Muscle of leg (tissue), 11 donors: Measurements from ENCODE around the gene HIC1. TPM values are rescaled to one million over a fixed set of nuclear protein-coding genes. Genes with fewer than 3 reads are reported as not detected.
A peak's percentile ranks its signal among the peaks of the same experiment; 100 is the strongest.

Experiments used
- DNase-seq: peaks from one replicate; pipeline ENCODE4 v3.0.0; 2013
- H3K27ac ChIP-seq: one replicate; pipeline ENCODE4 v1.5.1; 2013; ENCODE audit warnings: mild to moderate bottlenecking, low read length, control low read depth
- H3K27me3 ChIP-seq: one replicate; pipeline ENCODE4 v1.6.1; 2013; ENCODE audit warnings: low read length; ENCODE audit not compliant: control insufficient read depth, insufficient read depth
- H3K36me3 ChIP-seq: one replicate; pipeline ENCODE4 v1.6.1; 2013; ENCODE audit warnings: low read length; ENCODE audit not compliant: control insufficient read depth, insufficient read depth
- H3K4me1 ChIP-seq: one replicate; pipeline ENCODE4 v1.6.1; 2013; ENCODE audit warnings: low read length; ENCODE audit not compliant: control insufficient read depth, insufficient read depth
- H3K4me3 ChIP-seq: one replicate; pipeline ENCODE4 v1.5.1; 2013; ENCODE audit warnings: low read length, control low read depth
- H3K9me3 ChIP-seq: replicated peaks from 2 replicates; pipeline ENCODE4 v1.6.1; 2013; ENCODE audit warnings: low read depth, low read length; ENCODE audit not compliant: control insufficient read depth
- WGBS: methylation state at CpG from one replicate; pipeline ENCODE4 v1.1.5; 2013; ENCODE audit warnings: missing lambda C conversion rate; ENCODE audit not compliant: insufficient coverage; 5-methylcytosine and 5-hydroxymethylcytosine counted together
- polyA plus RNA-seq, 8 donors: library from polyadenylated mRNA; unstranded; fragments of 120-200 nt; gene quantifications; one replicate each; pipeline versions ENCODE4 v1.2.1 to v1.2.3, GENCODE V29; 2013; ENCODE audit warnings: inconsistent platforms in 1 of 8, low replicate concordance in 1 of 8; ENCODE audit not compliant: insufficient read length in 8 of 8, insufficient read depth in 1 of 8
- total RNA-seq: library from RNA; stranded (reverse); fragments of 120-200 nt; gene quantifications from one replicate; pipeline ENCODE4 v1.2.4, GENCODE V29; 2013

Gene HIC1
- total and polyA plus RNA-seq, 9 donors, result 28.1 to 60.4 (median 43.3) TPM

DNA sequence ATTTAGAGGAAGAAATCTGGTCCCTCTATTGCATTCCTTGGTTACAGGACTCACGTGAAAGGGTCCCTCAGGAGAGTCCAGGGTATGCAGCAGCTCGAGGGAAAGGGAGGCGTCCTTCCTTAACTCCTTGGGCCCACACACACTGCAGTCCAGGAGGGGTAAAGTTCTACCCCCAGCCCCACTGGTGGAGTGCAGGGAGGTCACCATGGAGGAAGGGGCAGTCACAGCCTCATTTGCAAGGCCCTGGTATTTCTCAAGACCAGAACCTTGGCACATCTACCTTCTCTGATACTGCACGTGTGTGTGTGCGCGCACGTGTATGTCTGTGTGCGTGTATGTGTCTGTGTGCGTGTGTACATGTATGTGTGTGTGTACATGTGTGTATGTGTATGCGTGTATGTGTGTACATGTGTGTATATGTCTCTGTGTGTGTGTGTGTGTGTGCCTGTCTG, 11.1 kb downstream of the HIC1 start:
- Histone ChIP-seq H3K4me1 (peaks cover 85% of the 10 kb centered on the region), H3K27me3 (no peaks in the 10 kb centered on the region), H3K36me3 (peaks cover 66% of the 10 kb centered on the region), H3K4me3 (no peak overlapping the region), H3K27ac (peak overlapping the region; percentile 78), H3K9me3 (no peaks in the 10 kb centered on the region)
- 82% methylated on average over 6 of the region's 10 CpGs for WGBS
- no peak for DNase-seq

DNA sequence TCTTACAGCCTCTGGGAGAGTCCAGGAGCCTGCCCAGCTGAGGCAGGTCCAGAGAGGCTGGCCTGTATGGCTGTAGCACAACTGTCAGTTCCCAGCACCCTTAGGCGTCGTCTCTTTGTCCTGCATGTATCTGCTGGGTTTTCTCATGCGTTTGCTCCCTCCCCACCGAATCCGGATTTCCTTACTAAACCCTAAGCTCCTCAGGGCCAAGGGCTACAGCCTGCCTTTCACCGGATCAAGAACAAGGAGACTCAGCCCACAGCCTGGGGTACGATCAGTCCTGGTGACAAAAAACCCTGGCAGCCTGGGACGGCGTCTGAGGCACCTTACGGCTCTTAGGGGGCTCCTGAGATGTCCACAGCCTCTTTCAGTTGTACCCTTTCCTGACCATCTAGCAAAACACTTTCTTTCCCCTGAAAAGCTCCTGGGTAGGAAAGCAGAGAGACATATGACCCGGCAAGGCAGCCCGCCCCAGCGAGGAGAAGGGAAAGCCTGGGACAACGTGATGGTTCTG, 12.2 kb downstream of the HIC1 start:
- H3K4me1 ChIP-seq, result peaks cover 85% of the 10 kb centered on the region

DNA sequence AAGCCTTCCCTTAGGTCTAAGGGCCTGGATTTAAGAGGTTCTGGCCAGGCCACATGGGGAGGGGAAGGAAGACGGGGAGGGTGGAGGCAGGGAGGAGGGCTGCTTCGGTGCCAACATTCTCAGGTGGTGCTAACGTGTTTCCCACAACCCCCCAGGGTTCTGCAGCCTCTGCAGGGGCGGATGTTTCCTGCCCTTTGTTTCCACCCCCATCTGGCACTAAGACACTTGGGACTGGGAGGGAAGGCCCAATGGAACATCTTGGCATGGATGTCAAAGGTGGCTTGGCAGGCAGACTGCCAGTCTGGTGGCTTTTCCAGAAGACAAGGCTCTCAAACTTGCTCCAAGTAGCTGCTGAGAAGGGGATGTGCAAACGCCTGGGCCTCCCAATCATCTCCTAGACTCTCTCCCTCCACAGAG, 12.7 kb downstream of the HIC1 start:
- WGBS, result no CpG with 5 or more reads among the region's 5 CpGs
- Histone ChIP-seq H3K9me3 (no peaks in the 10 kb centered on the region), H3K4me3 (no peak overlapping the region), H3K36me3 (peaks cover 60% of the 10 kb centered on the region), H3K27ac (peak overlapping the region; percentile 78), H3K27me3 (no peaks in the 10 kb centered on the region), H3K4me1 (peaks cover 90% of the 10 kb centered on the region)
- DNase-seq, result peak; percentile 60

More for the DNA sequence above, 12.2 kb downstream of the HIC1 start:
- Histone ChIP-seq H3K36me3 (peaks cover 60% of the 10 kb centered on the region), H3K27me3 (no peaks in the 10 kb centered on the region), H3K9me3 (no peaks in the 10 kb centered on the region), H3K27ac (peak overlapping the region; percentile 78), H3K4me3 (no peak overlapping the region)
- DNase-seq, result no peak
- 21% methylated on average over 11 of the region's 14 CpGs for WGBS

DNA sequence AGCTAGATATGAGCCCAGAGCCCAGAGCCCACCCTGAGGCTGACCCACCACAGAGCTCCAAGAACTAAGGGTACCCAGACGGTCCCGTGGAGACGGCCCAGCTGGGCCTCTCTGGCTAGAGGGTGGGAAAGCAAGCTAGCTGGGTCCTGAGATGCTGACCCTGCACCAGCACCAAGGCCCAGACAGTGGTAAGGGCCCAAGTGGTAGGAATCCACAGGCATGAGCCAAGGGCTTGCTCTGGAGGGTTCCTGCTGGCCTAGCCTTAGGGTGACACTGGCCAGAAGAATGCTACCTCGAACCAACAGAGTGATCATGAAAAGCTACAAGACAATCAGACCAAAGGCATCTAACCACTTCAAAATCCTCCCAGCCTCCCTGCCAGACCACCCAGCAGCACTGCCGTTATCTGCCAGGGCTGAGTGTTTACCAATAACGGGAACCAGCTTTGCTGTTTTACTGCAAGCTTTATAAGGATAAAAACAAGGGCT, 13.2 kb downstream of the HIC1 start:
- Histone ChIP-seq H3K4me3 (no peak overlapping the region), H3K36me3 (peaks cover 60% of the 10 kb centered on the region), H3K9me3 (no peaks in the 10 kb centered on the region), H3K4me1 (peaks cover 86% of the 10 kb centered on the region), H3K27ac (peak overlapping the region; percentile 78), H3K27me3 (no peaks in the 10 kb centered on the region)
- peak; percentile 65 for DNase-seq
- WGBS, result 58% methylated on average over 6 of the region's 6 CpGs

DNA sequence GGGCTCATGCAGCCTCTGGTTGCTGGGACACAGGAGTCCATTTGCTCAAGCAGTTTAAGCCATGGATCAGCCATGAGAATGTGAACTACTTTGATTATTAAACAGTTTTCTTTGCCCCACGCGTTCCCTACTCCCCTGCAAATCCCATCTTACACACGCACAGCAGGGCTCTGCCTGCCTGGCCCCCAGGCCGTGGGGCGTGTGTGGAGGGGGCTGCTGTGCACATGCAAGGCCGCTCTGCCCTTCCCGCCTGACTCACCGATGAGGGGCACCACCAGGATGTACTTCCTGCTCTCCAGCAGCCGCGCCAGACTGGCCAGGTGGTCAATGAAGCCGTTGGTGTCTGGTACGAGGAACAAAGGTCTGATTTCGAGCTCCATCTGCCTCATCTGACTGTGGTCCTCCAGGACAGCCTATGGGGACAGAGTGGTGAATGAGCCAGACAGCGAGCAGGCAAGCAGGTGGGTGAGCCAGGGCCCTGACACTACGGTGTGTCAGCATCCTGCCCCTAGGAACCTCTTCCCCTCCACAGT, 13.7 kb downstream of the HIC1 start:
- Histone ChIP-seq H3K9me3 (no peaks in the 10 kb centered on the region), H3K36me3 (peaks cover 55% of the 10 kb centered on the region), H3K27ac (peak overlapping the region; percentile 44), H3K4me3 (no peak overlapping the region), H3K27me3 (no peaks in the 10 kb centered on the region), H3K4me1 (peaks cover 81% of the 10 kb centered on the region)
- 60% methylated on average over 8 of the region's 15 CpGs for WGBS
- DNase-seq, result no peak

GRCh38 chr17:2070241-2071023, 15.5 kb downstream of the HIC1 start:
- Histone ChIP-seq H3K4me1 (peaks cover 71% of the 10 kb centered on the region), H3K4me3 (no peak overlapping the region), H3K27ac (peak overlapping the region; percentile 89), H3K36me3 (peaks cover 38% of the 10 kb centered on the region), H3K9me3 (no peaks in the 10 kb centered on the region), H3K27me3 (no peaks in the 10 kb centered on the region)
- 80% methylated on average over 11 of the region's 13 CpGs for WGBS
- DNase-seq, result no peak

- H3K4me1 ChIP-seq, result peaks cover 71% of the 10 kb centered on the region
Measured at GRCh38 chr17:2071024-2071385, 16.1 kb downstream of the HIC1 start.

DNA sequence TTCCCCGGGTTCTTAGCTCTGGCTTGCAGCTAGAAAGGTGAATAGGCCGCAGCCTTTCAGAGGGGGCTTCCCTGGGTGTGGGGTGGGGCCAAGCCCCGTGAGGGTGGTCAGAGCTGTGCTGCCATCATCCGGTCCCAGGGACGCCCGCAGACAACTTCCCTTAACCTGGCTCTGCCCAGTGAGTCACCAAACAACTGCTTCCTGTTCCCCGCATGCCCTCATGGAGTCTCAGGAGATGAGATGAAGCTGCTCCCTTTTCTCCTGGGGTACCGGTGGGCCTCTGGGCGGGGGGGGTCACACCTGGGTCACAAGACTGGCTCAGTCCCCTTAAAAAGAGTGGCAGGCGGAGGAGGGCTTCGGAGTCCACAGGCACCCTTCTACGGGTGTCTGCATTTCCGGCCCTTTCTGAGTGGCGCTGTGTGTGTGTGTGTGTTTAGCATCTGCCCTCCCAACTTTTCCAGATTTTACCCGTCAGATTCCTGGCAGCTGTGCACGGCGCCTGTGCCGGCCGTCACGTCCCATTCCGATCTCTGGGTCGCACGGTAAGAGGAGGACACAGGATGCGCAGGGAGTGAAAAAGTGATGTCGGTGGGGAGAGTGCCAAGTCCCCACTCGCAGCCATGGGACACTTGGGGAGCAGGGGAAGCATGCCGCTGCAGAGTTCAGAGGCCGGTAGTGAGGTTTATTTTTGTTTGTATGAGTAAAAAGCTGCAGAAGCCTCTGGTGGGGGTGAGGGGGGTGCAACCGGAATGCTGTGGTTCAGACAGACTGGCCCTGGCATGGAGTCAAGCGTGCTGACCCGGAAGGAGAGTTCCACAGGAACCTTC, 16.8 kb downstream of the HIC1 start:
- Histone ChIP-seq H3K36me3 (peaks cover 26% of the 10 kb centered on the region), H3K27ac (peak overlapping the region; percentile 89), H3K9me3 (no peaks in the 10 kb centered on the region), H3K4me3 (no peak overlapping the region), H3K4me1 (peaks cover 71% of the 10 kb centered on the region), H3K27me3 (no peaks in the 10 kb centered on the region)
- DNase-seq, result peak; percentile 78
- 54% methylated on average over 21 of the region's 31 CpGs for WGBS

More at GRCh38 chr17:2071024-2071385, 16.1 kb downstream of the HIC1 start:
- Histone ChIP-seq H3K27me3 (no peaks in the 10 kb centered on the region), H3K27ac (peak overlapping the region; percentile 89), H3K9me3 (no peaks in the 10 kb centered on the region), H3K36me3 (peaks cover 33% of the 10 kb centered on the region), H3K4me3 (no peak overlapping the region)
- DNase-seq, result no peak
- WGBS, result 80% methylated on average over 1 of the region's 6 CpGs

- peak; percentile 31 for DNase-seq
- 48% methylated on average over 4 of the region's 10 CpGs for WGBS
- Histone ChIP-seq H3K9me3 (no peaks in the 10 kb centered on the region), H3K27me3 (no peaks in the 10 kb centered on the region), H3K4me1 (peaks cover 63% of the 10 kb centered on the region), H3K27ac (peak overlapping the region; percentile 94), H3K36me3 (peaks cover 32% of the 10 kb centered on the region), H3K4me3 (no peak overlapping the region)
Measured at GRCh38 chr17:2074919-2075318, 20.0 kb downstream of the HIC1 start.
